Heart left ventricle (tissue), 16 donors: ENCODE measurements around the gene TNIP1. TPM values are rescaled to one million over a fixed set of nuclear protein-coding genes. Genes with fewer than 3 reads are reported as not detected.
A peak's percentile ranks its signal among the peaks of the same experiment; 100 is the strongest.

Source experiments
- ATAC-seq, 4 donors: fragments of 200-7000 bp; cut with Tn5 transposase; one replicate each; pipeline ENCODE4 v1.9.1; 2020 to 2022; ENCODE audit warnings: moderate library complexity in 4 of 4, mild to moderate bottlenecking in 3 of 4, moderate number of reproducible peaks in 1 of 4
- DNase-seq, 5 donors: peaks; one replicate each; pipeline ENCODE4 v3.0.0-alpha.2; 2020
- H3K27ac ChIP-seq, 12 donors: fragments of 200-600 bp; sonication (generic) in 4 of 12; one replicate each; pipeline versions ENCODE4 v1.5.0 to v1.8.0; 2016 to 2022; ENCODE audit warnings: mild to moderate bottlenecking in 2 of 12
- H3K27me3 ChIP-seq, 9 donors: fragments of 200-600 bp; sonication (generic) in 2 of 9; one replicate each; pipeline versions ENCODE4 v1.5.1 to v1.8.0; 2016 to 2022; ENCODE audit warnings: mild to moderate bottlenecking in 3 of 9
- H3K36me3 ChIP-seq, 9 donors: fragments of 200-600 bp; sonication (generic) in 2 of 9; one replicate each; pipeline versions ENCODE4 v1.5.0 to v1.8.0; 2018 to 2022; ENCODE audit warnings: mild to moderate bottlenecking in 2 of 9
- H3K4me1 ChIP-seq, 12 donors: fragments of 200-600 bp; sonication (generic) in 4 of 12; one replicate each; pipeline versions ENCODE4 v1.5.0 to v1.8.0; 2016 to 2022; ENCODE audit warnings: mild to moderate bottlenecking in 3 of 12
- H3K4me3 ChIP-seq, 12 donors: fragments of 200-600 bp; sonication (generic) in 4 of 12; one replicate each; pipeline versions ENCODE4 v1.5.0 to v1.8.0; 2017 to 2022; ENCODE audit warnings: mild to moderate bottlenecking in 9 of 12, moderate library complexity in 4 of 12
- H3K9me3 ChIP-seq, 12 donors: fragments of 200-600 bp; sonication (generic) in 4 of 12; one replicate each; pipeline versions ENCODE4 v1.5.0 to v1.8.0; 2016 to 2022; ENCODE audit warnings: mild to moderate bottlenecking in 1 of 12
- POLR2A ChIP-seq, 2 donors: fragments of 450-650 bp; IDR thresholded peaks; one replicate each; pipeline ENCODE4 v1.6.1; 2017; ENCODE audit warnings: antibody characterized with exemption in 2 of 2, mild to moderate bottlenecking in 2 of 2, moderate library complexity in 2 of 2
- WGBS, 4 donors: extraction: QIAGEN DNeasy Blood & Tissue Kit in 2 of 4; methylation state at CpG; one replicate each; pipeline versions ENCODE4 v1.1.5 to v1.1.7; 2013 to 2018; 5-methylcytosine and 5-hydroxymethylcytosine counted together
- intact Hi-C, 10 donors: fragments of 100-400 bp; cut with DNase I; formaldehyde crosslinking; loops; one replicate each; pipeline versions ENCODE4 v1.11.1 to v1.14.2; 2022
- polyA plus RNA-seq, 2 donors: library from polyadenylated mRNA; stranded (reverse); fragments of 200-250 nt; gene quantifications; one replicate each; pipeline ENCODE4 v1.2.3, GENCODE V29; 2013
- total RNA-seq, 9 donors: library from RNA; depleted of rRNA in 2 of 9; stranded (reverse); fragments of >200 nt in 2 of 9; fragmentation: NEBNext Ultra II Directional in 3 of 9; extraction: Animal tissue kit (Norgen Biotek cat#: 25700) in 3 of 9; gene quantifications; one replicate each; pipeline versions ENCODE4 v1.1.0 to v1.2.4, GENCODE V29; 2016 to 2023
- TF ChIP-seq, protein P1 (sequence below), 12 donors: fragments of 200-600 bp; sonication (generic) in 4 of 12; IDR thresholded peaks; one replicate each; pipeline versions ENCODE4 v1.5.0 to v1.8.0; 2018 to 2022; ENCODE audit warnings: antibody characterized with exemption in 12 of 12, mild to moderate bottlenecking in 5 of 12
- donor health status: ischemic (EF 13 %, LVEDD 7.1; RV severe dilation, severe dysfunction).
- donor health status: healthy with polysubstance abuse.
- donor health status: DM: no; HTN: yes; CAD: no.
- donor health status: DM: no; HTN: no; CAD: no.
- donor health status: ischemic (EF 25% LVEDD 6.9; RV normal size, moderate dysfunction).
- donor health status: ischemic (EF 25% LVEDD 5.7; RV mildly dilated, moderate dysfunction).
- donor health status: healthy.
- donor health status: DM: yes; HTN: yes; CAD: no.
- donor health status: ischemic (EF 35%, LVEDD 5.7; RV mildly dilated, moderate dysfunction).
- donor health status: nonischemic (EF 11% LVEDD 7.7; RV severe dilation, severe dysfunction).
- donor health status: DM: yes; HTN: yes; CAD: no.
- donor health status: PGD.
- donor health status: ischemic (EF 29% LVEDD 5.4; RV normal size, mild dysfunction).
- donor health status: nonischemic (EF 23%, LVEDD 6.1; RV moderate dilation, normal function).

Gene TNIP1
- total and polyA plus RNA-seq, 11 donors: 86.0 to 180 (median 108) TPM

DNA sequence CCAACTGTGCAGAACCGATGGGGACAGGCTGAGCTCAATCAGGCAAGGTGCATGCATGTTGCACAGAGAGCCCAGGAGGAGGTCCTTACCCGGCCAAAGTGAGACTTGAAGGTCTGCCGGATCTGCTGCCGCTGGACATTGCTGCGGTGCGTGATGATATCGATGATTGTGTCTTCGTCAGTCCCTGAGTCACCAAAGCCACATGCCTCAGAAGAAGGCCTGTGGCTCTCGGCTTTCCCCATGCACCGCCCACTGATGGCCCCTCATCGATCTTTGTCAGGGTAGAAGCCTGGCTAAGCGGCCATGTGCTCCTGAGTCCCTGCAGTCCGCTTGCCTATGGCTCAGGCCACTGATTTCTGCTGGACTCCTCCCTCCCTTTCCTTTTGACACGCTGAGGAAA is 42.0 kb upstream of the TNIP1 start:
- Histone ChIP-seq H3K4me3 (no peak overlapping the region), H3K27me3 (no peaks in the 10 kb centered on the region), H3K27ac (peak overlapping the region in 2 of 12 donors; percentile 54 to 70), H3K36me3 (peaks cover 4 to 98% (median 92%) of the 10 kb centered on the region in 9 donors), H3K4me1 (peaks cover 0 to 29% (median 15%) of the 10 kb centered on the region in 12 donors), H3K9me3 (no peaks in the 10 kb centered on the region)
- no peak for DNase-seq
- intact Hi-C loops: loop anchor here in 1 of 10 donors (5.0 kb wide), 1 partner anchor 114 kb away; no protein-coding TSS in a partner anchor
- TF ChIP-seq POLR2A (IDR thresholded peaks at IDR 0.05): no peak
- TF ChIP-seq, protein P1, sequence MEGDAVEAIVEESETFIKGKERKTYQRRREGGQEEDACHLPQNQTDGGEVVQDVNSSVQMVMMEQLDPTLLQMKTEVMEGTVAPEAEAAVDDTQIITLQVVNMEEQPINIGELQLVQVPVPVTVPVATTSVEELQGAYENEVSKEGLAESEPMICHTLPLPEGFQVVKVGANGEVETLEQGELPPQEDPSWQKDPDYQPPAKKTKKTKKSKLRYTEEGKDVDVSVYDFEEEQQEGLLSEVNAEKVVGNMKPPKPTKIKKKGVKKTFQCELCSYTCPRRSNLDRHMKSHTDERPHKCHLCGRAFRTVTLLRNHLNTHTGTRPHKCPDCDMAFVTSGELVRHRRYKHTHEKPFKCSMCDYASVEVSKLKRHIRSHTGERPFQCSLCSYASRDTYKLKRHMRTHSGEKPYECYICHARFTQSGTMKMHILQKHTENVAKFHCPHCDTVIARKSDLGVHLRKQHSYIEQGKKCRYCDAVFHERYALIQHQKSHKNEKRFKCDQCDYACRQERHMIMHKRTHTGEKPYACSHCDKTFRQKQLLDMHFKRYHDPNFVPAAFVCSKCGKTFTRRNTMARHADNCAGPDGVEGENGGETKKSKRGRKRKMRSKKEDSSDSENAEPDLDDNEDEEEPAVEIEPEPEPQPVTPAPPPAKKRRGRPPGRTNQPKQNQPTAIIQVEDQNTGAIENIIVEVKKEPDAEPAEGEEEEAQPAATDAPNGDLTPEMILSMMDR (IDR thresholded peaks at IDR 0.05): no peak
- no peak for ATAC-seq
- WGBS, 4 donors: 95 to 97% (median 95%) methylated on average over 14 of the region's 14 CpGs

DNA sequence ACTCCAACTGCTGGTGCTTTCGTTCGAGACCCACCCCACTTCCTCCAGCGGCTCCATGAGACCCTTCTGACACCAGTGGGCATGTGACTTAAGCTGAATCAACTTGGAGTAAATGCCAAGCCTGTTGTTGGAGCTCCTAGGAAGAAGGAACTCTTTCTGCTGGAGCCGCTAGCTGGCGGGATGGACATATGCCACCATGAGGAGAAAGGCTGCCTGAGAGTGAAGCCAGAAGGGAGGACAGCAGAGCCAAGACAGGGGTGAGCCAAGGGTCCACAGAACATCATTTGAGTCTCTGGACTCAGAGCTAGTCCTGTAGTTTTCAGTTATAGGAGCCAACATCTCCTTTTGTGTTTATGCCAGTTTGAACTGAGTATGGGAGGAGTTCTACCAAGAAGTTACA is 40.8 kb upstream of the TNIP1 start:
- no peaks in the 10 kb centered on the region for H3K27me3 ChIP-seq
- ATAC-seq (no peak), DNase-seq (no peak)
- H3K9me3 ChIP-seq: no peaks in the 10 kb centered on the region
- H3K36me3 ChIP-seq: peaks cover 4 to 98% (median 92%) of the 10 kb centered on the region in 9 donors
- H3K4me3 ChIP-seq: no peak overlapping the region
- intact Hi-C loops: loop anchor here in 1 of 10 donors (5.0 kb wide), 1 partner anchor 116 kb away; no protein-coding TSS in a partner anchor
- WGBS, 4 donors: 76 to 95% (median 91%) methylated on average over 2 to 5 of the region's 5 CpGs
- TF ChIP-seq, protein P1 (IDR thresholded peaks at IDR 0.05): no peak
- TF ChIP-seq POLR2A (IDR thresholded peaks at IDR 0.05): no peak
- no peak overlapping the region for H3K27ac ChIP-seq
- peaks cover 0 to 28% (median 15%) of the 10 kb centered on the region in 12 donors for H3K4me1 ChIP-seq

DNA sequence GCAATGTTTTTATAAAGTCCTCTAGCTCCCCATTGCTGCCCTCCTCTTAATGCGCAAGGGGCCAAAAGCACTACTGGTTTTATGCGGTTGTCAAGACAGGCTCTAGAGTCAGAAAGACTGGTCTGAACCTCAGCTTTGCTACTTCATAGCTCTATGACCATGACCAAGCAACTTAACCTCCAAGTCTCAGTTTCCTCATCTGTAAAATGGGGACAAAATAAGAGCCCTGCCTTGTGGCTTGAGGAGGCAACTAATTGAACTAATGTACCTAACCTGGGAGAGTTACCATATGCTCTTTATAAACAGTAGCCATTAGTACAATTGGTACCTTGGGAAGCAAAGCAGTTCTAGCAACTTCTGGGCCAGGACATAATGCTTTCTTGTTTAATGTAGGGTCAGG is 40.3 kb upstream of the TNIP1 start:
- intact Hi-C loops: loop anchor here in 1 of 10 donors (5.0 kb wide), 1 partner anchor 116 kb away; no protein-coding TSS in a partner anchor
- no peak overlapping the region for H3K27ac ChIP-seq
- no peaks in the 10 kb centered on the region for H3K9me3 ChIP-seq
- no peak for ATAC-seq
- peaks cover 0 to 24% (median 15%) of the 10 kb centered on the region in 12 donors for H3K4me1 ChIP-seq
- peaks cover 4 to 100% (median 96%) of the 10 kb centered on the region in 9 donors for H3K36me3 ChIP-seq
- WGBS, 4 donors: 96 to 100% (median 97%) methylated on average over 2 of the region's 2 CpGs
- DNase-seq: no peak
- H3K27me3 ChIP-seq: no peaks in the 10 kb centered on the region
- H3K4me3 ChIP-seq: no peak overlapping the region
- no peak for TF ChIP-seq POLR2A (IDR thresholded peaks at IDR 0.05)
- TF ChIP-seq, protein P1 (IDR thresholded peaks at IDR 0.05): no peak

DNA sequence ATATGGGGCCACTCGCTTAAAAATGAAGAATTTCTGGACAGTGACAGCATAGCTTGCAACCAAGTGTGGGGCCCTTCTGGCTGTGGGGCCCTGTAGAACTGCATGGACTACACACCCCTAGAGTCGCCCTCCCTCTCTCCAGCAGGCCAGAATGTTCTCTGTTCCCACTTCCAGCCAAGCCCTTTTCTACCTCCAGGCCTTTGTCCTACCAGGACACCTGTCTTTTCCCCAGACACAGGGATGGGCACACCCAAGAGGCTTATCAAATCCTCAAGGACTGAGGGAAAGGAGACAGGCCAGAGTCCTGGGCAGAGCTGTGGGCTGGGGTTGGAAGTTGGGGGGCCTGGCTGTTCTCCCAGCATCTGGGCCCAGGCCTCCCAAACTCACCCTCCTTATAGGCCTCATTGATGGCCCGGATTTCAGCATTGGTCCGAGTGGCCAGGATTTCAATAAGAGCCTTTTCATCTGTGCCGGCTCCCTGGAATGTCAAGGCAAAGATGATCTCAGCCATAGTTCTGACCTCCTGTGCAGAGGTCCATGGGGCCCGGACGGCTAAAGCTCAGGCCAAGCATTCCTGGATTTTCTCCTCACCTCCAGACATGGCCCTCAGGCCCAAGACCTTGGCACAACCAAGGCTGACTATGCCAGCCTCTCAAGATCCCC is 38.2 kb upstream of the TNIP1 start:
- TF ChIP-seq, protein P1 (IDR thresholded peaks at IDR 0.05): no peak
- no peak for TF ChIP-seq POLR2A (IDR thresholded peaks at IDR 0.05)
- intact Hi-C loops: loop anchor here in 1 of 10 donors (5.0 kb wide), 1 partner anchor 117 kb away; no protein-coding TSS in a partner anchor
- no peak overlapping the region for H3K4me3 ChIP-seq
- 90 to 95% (median 92%) methylated on average over 7 of the region's 7 CpGs for WGBS, 4 donors
- H3K36me3 ChIP-seq: peaks cover 4 to 98% (median 90%) of the 10 kb centered on the region in 9 donors
- peaks cover 0 to 16% (median 8%) of the 10 kb centered on the region in 12 donors for H3K4me1 ChIP-seq
- DNase-seq: no peak
- no peak overlapping the region for H3K27ac ChIP-seq
- H3K27me3 ChIP-seq: no peaks in the 10 kb centered on the region
- no peaks in the 10 kb centered on the region for H3K9me3 ChIP-seq
- no peak for ATAC-seq
